GM12874 (cell line): Measurements from ENCODE around the gene ARF1.

ENCODE experiments used
- TF ChIP-seq, protein P1 (sequence below): IDR thresholded peaks from 2 replicates; pipeline ENCODE4 v1.5.1; 2011; ENCODE audit warnings: low read depth, mild to moderate bottlenecking, control low read depth, low read length, moderate library complexity; ENCODE audit not compliant: insufficient read depth

The ARF1 gene

DNA sequence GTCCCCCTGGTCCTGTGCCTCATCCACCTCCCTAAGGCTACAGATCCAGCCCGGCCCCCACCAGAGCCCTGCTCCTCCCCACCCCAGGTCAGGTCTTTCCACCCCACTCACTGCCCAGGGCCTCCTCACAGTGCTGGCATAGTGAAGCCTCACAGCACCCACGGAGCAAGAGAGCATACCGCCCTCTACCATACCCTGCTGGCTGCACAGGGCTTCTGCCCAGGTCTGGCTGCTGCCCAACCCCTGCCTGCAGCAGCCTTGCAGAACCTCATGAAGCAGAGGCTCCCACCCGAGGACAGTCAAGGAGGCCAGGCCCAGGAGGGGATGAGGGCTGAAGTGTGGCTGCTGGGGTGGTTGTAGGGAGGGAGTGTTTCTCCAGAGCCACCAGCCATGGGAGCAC, 19.7 kb upstream of the ARF1 start:
- TF ChIP-seq, protein P1, sequence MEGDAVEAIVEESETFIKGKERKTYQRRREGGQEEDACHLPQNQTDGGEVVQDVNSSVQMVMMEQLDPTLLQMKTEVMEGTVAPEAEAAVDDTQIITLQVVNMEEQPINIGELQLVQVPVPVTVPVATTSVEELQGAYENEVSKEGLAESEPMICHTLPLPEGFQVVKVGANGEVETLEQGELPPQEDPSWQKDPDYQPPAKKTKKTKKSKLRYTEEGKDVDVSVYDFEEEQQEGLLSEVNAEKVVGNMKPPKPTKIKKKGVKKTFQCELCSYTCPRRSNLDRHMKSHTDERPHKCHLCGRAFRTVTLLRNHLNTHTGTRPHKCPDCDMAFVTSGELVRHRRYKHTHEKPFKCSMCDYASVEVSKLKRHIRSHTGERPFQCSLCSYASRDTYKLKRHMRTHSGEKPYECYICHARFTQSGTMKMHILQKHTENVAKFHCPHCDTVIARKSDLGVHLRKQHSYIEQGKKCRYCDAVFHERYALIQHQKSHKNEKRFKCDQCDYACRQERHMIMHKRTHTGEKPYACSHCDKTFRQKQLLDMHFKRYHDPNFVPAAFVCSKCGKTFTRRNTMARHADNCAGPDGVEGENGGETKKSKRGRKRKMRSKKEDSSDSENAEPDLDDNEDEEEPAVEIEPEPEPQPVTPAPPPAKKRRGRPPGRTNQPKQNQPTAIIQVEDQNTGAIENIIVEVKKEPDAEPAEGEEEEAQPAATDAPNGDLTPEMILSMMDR: no peak

DNA sequence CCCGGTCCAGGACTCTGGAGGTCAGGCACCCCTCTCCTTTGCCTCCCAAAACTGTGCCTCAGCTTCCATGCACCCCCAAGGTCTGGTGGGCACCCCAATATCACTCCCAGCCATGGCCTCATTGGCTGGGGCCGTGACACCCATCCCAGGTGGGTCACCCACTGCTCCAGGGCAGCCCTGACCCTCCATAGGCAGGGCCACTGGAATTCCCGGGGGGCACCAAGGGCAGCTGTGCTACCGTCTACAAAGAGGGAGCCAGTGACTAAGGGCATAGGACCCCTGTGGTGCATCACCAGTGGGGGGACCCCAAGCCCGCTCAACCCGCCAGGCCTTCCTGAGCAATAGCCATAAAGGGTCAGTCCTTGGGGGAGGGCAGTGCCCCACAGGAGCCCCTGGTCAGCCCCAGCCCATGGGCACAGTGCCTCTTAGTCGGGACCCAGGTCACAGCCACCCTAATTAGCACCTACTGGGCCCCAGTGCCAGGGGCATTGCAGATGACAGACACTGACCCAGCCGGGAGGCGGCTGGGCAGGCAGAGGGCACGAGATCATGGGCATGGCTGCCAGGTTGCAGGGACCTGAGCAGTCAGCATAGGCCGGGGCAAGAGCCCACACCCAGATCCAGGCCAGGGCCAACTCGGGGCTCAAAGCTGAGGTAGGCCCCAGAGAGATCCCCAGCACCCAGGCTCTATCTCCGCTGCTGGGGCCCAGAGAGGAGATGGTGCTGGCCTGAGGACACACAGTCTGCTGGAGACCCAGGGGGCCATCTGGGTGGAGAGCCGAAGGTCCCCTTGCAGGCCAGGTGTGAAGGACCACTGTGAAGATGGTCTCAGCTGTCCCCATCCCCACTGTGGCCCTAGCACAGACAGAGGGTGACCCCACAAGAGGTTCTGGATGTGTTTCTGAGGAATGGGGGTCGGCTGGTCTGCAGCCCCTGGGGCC, 19.0 kb upstream of the ARF1 start:
- TF ChIP-seq, protein P1: no peak

DNA sequence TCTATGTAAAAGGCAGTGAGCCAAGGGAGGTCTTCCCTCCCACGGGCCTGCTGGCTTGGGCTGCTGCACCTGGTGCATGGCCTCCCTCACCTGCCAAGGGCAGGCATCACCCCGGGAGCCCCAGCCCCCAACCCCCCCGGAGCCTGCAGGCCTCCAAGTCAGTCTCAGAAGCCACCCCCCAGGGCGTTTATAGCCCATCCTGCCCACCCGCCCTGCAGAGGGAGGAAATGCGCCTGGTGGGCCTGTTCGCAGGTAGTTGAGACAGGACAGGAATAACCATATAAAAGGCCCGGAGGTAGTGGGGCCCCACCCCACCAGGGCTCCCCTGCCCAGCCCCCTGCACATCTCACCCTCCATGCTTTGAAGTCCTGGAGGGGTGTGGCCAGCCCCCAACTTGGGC, 18.2 kb upstream of the ARF1 start:
- TF ChIP-seq, protein P1: no peak

DNA sequence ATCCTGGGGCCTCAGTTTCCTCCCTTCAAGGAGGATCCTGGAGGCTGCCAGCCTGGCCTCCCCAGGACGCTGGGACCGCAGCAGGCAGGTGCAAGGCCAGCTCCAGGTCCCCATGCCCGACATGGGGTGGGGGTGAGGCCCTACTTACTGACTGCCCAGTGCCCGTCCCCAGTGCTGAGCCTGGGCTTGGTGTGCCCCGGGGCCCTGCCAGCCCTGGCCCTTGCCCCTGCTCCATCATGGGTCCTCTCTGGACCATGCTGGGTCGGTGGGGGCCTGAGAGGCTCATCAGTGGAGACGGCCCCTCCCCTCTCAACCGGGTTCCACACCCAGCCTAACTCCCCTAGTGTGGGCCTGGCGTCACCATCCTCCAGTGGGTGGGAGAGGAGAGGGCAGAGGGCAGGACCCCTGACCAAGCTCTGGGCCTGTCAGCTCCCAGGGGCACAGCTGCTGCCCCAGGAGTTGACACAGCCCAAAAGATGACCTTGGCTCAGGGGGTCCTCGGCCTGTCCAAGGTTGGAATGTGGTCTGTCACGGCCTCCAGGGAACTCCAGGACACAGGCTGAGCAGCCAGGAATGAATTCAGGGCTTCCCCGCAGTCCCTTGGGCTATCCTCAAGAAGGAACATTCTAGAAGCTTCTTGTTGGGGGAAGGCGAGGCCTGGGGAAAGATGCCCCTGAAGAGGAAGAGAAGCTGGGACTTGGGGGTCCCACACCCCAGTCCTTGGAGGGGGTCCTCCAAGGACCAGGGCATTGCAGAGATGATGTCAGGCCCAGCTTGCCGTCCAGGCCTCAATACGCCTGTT, 17.6 kb upstream of the ARF1 start:
- TF ChIP-seq, protein P1: no peak

DNA sequence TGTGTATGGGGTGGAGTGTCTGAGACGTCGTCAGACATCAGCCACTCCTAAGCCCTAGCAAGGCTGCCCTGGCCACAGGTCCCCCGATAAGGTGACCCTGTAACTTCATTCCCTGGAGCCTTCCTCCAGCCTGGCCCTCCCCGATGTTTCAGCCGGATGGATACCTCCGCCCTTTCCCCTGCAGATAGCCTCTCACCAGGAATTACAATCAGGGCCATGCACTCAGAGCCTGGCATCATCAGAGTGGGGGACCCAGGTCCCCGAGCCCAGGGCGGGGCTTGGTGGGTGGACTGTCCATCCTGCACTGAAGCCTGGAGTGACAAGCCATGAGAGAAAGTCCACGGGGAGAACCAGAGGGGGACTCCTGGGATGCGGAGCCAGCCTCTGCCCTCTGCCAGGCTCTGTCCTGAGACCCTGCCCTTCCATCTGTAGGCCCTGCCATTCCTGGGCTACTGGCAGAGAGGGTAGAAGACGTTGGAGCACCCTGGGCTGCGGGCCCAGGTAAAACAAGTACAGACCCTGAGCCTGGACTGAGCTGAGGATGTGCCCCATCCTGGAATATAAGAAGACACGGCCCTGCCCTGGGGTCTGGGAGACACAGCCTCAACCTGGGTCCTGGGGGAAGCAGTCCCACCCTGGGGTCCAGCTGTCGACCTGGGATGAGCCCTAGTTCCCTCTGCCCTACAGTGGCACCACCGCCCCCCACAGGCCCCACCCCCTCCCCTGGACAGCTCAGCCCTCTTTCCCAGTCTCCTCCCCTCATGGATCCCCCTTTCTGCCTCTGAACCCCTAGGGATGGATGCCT, 16.8 kb upstream of the ARF1 start:
- TF ChIP-seq, protein P1: no peak

DNA sequence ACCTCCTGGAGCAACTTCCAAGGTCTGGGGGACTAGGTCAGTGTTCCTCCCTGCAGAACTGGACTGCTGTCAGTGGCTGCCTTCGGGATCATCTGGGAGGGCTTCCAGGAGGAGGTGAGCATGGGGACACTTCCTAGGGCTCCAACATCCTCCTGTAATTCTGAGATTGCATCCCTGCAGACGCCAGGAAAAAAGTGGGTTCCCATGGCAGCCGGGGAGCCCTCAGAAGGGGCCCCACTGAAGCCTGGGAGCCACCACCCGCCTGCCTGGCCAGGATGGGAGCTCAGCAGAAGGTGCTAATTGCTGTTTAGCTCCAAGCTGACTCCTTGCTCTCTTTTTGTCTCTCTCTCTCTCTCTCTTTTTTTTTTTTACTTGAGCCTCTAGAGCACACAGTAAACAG, 16.1 kb upstream of the ARF1 start:
- TF ChIP-seq, protein P1: no peak
